DND-41 (cell line): ENCODE measurements around the gene RHOG.

Source experiments
- EZH2 ChIP-seq: IDR thresholded peaks from 3 replicates; pipeline ENCODE4 v1.6.1; 2012; ENCODE audit warnings: borderline replicate concordance, low read depth, mild to moderate bottlenecking, moderate library complexity, low read length, inconsistent platforms; ENCODE audit not compliant: severe bottlenecking
- TF ChIP-seq, protein P1 (sequence below): IDR thresholded peaks from 2 replicates; pipeline ENCODE4 v1.5.1; 2012; ENCODE audit warnings: borderline replicate concordance, low read length, moderate library complexity, mild to moderate bottlenecking; ENCODE audit not compliant: poor library complexity, severe bottlenecking; ENCODE audit errors: extremely low read depth

DNA sequence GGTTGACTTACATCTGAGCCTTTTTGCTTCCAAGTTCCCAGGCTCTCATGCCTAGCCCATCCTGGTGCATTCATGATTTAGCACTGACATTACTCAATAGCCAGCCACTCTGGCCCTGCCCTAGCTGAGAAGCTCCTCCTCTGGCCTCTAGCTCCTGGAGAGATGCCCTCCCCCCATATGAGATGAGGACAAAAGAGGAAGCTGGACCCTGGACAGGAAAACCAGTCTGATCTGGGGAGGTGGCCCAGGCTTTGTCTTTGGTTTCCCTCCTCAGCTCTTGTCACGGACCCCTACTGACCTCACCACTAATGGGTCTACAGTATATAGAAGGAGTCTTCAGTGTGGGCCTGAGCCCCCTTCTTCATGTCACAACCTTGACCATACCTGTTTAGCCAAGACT lies 3.0 kb downstream of the RHOG start:
- TF ChIP-seq, protein P1, sequence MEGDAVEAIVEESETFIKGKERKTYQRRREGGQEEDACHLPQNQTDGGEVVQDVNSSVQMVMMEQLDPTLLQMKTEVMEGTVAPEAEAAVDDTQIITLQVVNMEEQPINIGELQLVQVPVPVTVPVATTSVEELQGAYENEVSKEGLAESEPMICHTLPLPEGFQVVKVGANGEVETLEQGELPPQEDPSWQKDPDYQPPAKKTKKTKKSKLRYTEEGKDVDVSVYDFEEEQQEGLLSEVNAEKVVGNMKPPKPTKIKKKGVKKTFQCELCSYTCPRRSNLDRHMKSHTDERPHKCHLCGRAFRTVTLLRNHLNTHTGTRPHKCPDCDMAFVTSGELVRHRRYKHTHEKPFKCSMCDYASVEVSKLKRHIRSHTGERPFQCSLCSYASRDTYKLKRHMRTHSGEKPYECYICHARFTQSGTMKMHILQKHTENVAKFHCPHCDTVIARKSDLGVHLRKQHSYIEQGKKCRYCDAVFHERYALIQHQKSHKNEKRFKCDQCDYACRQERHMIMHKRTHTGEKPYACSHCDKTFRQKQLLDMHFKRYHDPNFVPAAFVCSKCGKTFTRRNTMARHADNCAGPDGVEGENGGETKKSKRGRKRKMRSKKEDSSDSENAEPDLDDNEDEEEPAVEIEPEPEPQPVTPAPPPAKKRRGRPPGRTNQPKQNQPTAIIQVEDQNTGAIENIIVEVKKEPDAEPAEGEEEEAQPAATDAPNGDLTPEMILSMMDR = no peak
- TF ChIP-seq EZH2 = no peak
